ENCODE measurements around the gene SPTBN1. TPM values are rescaled to one million over a fixed set of nuclear protein-coding genes. Genes with fewer than 3 reads are reported as not detected.

SPTBN1 gene
- total RNA-seq, 3 donors from 2014 or later (not counting 1 experiment from before 2014, with no cell fraction given) = 65.7 to 142 (median 68.3) TPM

GRCh38 chr2:54457323-54458023, 1.3 kb downstream of the SPTBN1 start:
- intact Hi-C loops (cut with micrococcal nuclease) = no loop called here
- H3K9me3 Mint-ChIP-seq = no peaks in the 10 kb centered on the region
- H3K36me3 ChIP-seq (ENCODE audit: control insufficient read depth, insufficient read depth, low read length) = no peaks in the 10 kb centered on the region
- H3K4me1 ChIP-seq (ENCODE audit: control insufficient read depth, insufficient read depth, low read length) = peaks cover 18% of the 10 kb centered on the region
- H3K9me3 ChIP-seq (ENCODE audit: control insufficient read depth, insufficient read depth, low read length) = no peaks in the 10 kb centered on the region
- H3K4me3 Mint-ChIP-seq = peak overlapping the region; percentile 93
- H3K27me3 Mint-ChIP-seq (ENCODE audit: low read depth in 2 of 2) = peaks cover 46 to 58% of the 10 kb centered on the region in 2 donors
- H3K4me3 ChIP-seq (ENCODE audit: low read length) = peak overlapping the region; percentile 18
- ATAC-seq (peak in 1 of 3 donors; percentile 31), DNase-seq (peak in 1 of 2 donors; percentile 17)
- peaks cover 9 to 15% of the 10 kb centered on the region in 2 donors for H3K4me1 Mint-ChIP-seq
- H3K36me3 Mint-ChIP-seq = no peaks in the 10 kb centered on the region
- H3K27ac Mint-ChIP-seq = no peak overlapping the region
- WGBS (ENCODE audit: insufficient coverage) = under 1% methylated on average over 31 of the region's 35 CpGs
- TF ChIP-seq CTCF (IDR thresholded peaks at IDR 0.05) = no peak
- no peak overlapping the region for H3K27ac ChIP-seq (ENCODE audit: low read length)
- peaks cover 33% of the 10 kb centered on the region for H3K27me3 ChIP-seq (ENCODE audit: control insufficient read depth, insufficient read depth, low read length)

- no peak for TF ChIP-seq CTCF (IDR thresholded peaks at IDR 0.05)
- intact Hi-C loops (cut with micrococcal nuclease) = no loop called here
- Mint-ChIP-seq H3K4me1 (peaks cover 9 to 15% of the 10 kb centered on the region in 2 donors), H3K9me3 (no peaks in the 10 kb centered on the region), H3K4me3 (no peak overlapping the region), H3K27me3 (ENCODE audit: low read depth in 2 of 2) (peaks cover 51 to 71% of the 10 kb centered on the region in 2 donors), H3K27ac (no peak overlapping the region), H3K36me3 (no peaks in the 10 kb centered on the region)
- ATAC-seq (no peak), DNase-seq (no peak)
- no peak overlapping the region for H3K4me3 ChIP-seq (ENCODE audit: low read length)
- peaks cover 30% of the 10 kb centered on the region for H3K27me3 ChIP-seq (ENCODE audit: control insufficient read depth, insufficient read depth, low read length)
- no peak overlapping the region for H3K27ac ChIP-seq (ENCODE audit: low read length)
- no peaks in the 10 kb centered on the region for H3K36me3 ChIP-seq (ENCODE audit: control insufficient read depth, insufficient read depth, low read length)
- no peaks in the 10 kb centered on the region for H3K9me3 ChIP-seq (ENCODE audit: control insufficient read depth, insufficient read depth, low read length)
- peaks cover 18% of the 10 kb centered on the region for H3K4me1 ChIP-seq (ENCODE audit: control insufficient read depth, insufficient read depth, low read length)
- WGBS (ENCODE audit: insufficient coverage) = 28% methylated on average over 2 of the region's 2 CpGs
Measured at GRCh38 chr2:54459037-54459441, 2.9 kb downstream of the SPTBN1 start.

DNA sequence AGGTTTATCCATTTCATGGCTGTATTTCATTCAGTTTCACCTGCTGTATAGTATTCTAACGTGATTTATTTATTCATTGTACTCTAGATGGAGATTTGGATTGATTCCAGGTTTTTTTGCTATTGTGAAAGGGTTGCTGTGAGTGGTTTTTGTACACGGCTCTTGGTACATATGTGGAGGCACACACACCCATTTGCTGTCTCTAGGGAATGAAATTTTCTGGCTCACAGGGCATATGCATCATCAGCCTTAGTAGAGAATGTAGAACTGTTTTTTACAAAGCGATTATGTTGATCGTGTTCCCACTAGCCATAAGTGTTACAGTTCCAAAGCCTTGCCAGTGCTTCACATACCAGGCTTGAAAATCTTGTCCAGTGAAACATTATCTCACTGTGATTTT, 5.1 kb downstream of the SPTBN1 start:
- Mint-ChIP-seq H3K4me1 (peaks cover 9% of the 10 kb centered on the region in 2 donors), H3K36me3 (no peaks in the 10 kb centered on the region), H3K27me3 (ENCODE audit: low read depth in 2 of 2) (peaks cover 43 to 62% of the 10 kb centered on the region in 2 donors), H3K9me3 (no peaks in the 10 kb centered on the region), H3K4me3 (no peak overlapping the region), H3K27ac (no peak overlapping the region)
- TF ChIP-seq CTCF (IDR thresholded peaks at IDR 0.05) = no peak
- ATAC-seq (no peak), DNase-seq (no peak)
- H3K27ac ChIP-seq (ENCODE audit: low read length) = no peak overlapping the region
- H3K36me3 ChIP-seq (ENCODE audit: control insufficient read depth, insufficient read depth, low read length) = no peaks in the 10 kb centered on the region
- peaks cover 20% of the 10 kb centered on the region for H3K27me3 ChIP-seq (ENCODE audit: control insufficient read depth, insufficient read depth, low read length)
- 91% methylated on average over 3 of the region's 4 CpGs for WGBS (ENCODE audit: insufficient coverage)
- intact Hi-C loops (cut with micrococcal nuclease) = no loop called here
- no peaks in the 10 kb centered on the region for H3K9me3 ChIP-seq (ENCODE audit: control insufficient read depth, insufficient read depth, low read length)
- H3K4me3 ChIP-seq (ENCODE audit: low read length) = no peak overlapping the region
- peaks cover 10% of the 10 kb centered on the region for H3K4me1 ChIP-seq (ENCODE audit: control insufficient read depth, insufficient read depth, low read length)

GRCh38 chr2:54464341-54464740, 8.2 kb downstream of the SPTBN1 start:
- intact Hi-C loops (cut with micrococcal nuclease) = no loop called here
- H3K27ac ChIP-seq (ENCODE audit: low read length) = no peak overlapping the region
- H3K36me3 ChIP-seq (ENCODE audit: control insufficient read depth, insufficient read depth, low read length) = no peaks in the 10 kb centered on the region
- 95% methylated on average over 2 of the region's 2 CpGs for WGBS (ENCODE audit: insufficient coverage)
- peaks cover 30 to 46% of the 10 kb centered on the region in 2 donors for H3K27me3 Mint-ChIP-seq (ENCODE audit: low read depth in 2 of 2)
- H3K27me3 ChIP-seq (ENCODE audit: control insufficient read depth, insufficient read depth, low read length) = peaks cover 2% of the 10 kb centered on the region
- no peak overlapping the region for H3K27ac Mint-ChIP-seq
- DNase-seq (no peak), ATAC-seq (no peak)
- H3K4me1 Mint-ChIP-seq = no peaks in the 10 kb centered on the region
- no peak for TF ChIP-seq CTCF (IDR thresholded peaks at IDR 0.05)
- no peaks in the 10 kb centered on the region for H3K9me3 Mint-ChIP-seq
- H3K4me3 ChIP-seq (ENCODE audit: low read length) = no peak overlapping the region
- no peaks in the 10 kb centered on the region for H3K36me3 Mint-ChIP-seq
- H3K9me3 ChIP-seq (ENCODE audit: control insufficient read depth, insufficient read depth, low read length) = no peaks in the 10 kb centered on the region
- H3K4me1 ChIP-seq (ENCODE audit: control insufficient read depth, insufficient read depth, low read length) = no peaks in the 10 kb centered on the region
- no peak overlapping the region for H3K4me3 Mint-ChIP-seq

Measured in natural killer cell (primary cell).